A673 (cell line): ENCODE results near the gene BABAM2. TPM values are rescaled to one million over a fixed set of nuclear protein-coding genes. Genes with fewer than 3 reads are reported as not detected.

Source experiments
- BruUV-seq: library from RNA; stranded (reverse); fragments of 400-500 nt; replicated peaks from 2 replicates; lab custom pipeline; 2021; lab: Mats Ljungman, UMichigan
- CTCF ChIA-PET: fragments of 300-600 bp; sonication (Branson Sonifier 250); formaldehyde crosslinking; loops from one replicate; lab custom pipeline; 2022; ENCODE audit warnings: antibody characterized with exemption; lab: Charles Lee
- POLR2A ChIA-PET: fragments of 300-600 bp; sonication (Branson Sonifier 250); formaldehyde crosslinking; loops from one replicate; lab custom pipeline; 2022; ENCODE audit warnings: antibody characterized with exemption; ENCODE audit not compliant: low non-redundant PET; lab: Charles Lee
- DNase-seq: peaks from one replicate; pipeline ENCODE4 v3.0.0-alpha.2; 2015; ENCODE audit warnings: low spot score
- H3K27ac ChIP-seq: fragments of 200-600 bp; sonication (generic); 2 replicates; pipeline ENCODE4 v1.5.1; 2016; ENCODE audit warnings: mixed run types, low read depth, mild to moderate bottlenecking, mixed read lengths, antibody characterized with exemption, low read length; ENCODE audit not compliant: poor library complexity, severe bottlenecking
- H3K27me3 ChIP-seq: fragments of 200-600 bp; sonication (generic); replicated peaks from 2 replicates; pipeline ENCODE4 v1.6.1; 2017; ENCODE audit warnings: mixed run types, low read depth, mild to moderate bottlenecking, mixed read lengths, antibody characterized with exemption, low read length; ENCODE audit not compliant: insufficient read depth, poor library complexity
- H3K36me3 ChIP-seq: fragments of 200-600 bp; sonication (generic); 2 replicates; pipeline ENCODE4 v1.6.1; 2016; ENCODE audit warnings: mixed run types, mild to moderate bottlenecking, mixed read lengths, antibody characterized with exemption, low read length; ENCODE audit not compliant: insufficient read depth, poor library complexity, severe bottlenecking
- H3K4me1 ChIP-seq: fragments of 200-600 bp; sonication (generic); 2 replicates; pipeline ENCODE4 v1.6.1; 2017; ENCODE audit warnings: mixed run types, mild to moderate bottlenecking, mixed read lengths, antibody characterized with exemption, low read length; ENCODE audit not compliant: insufficient read depth, poor library complexity, severe bottlenecking
- H3K4me3 ChIP-seq: fragments of 200-600 bp; sonication (generic); 2 replicates; pipeline ENCODE4 v1.5.1; 2016; ENCODE audit warnings: low read depth, mixed run types, mild to moderate bottlenecking, mixed read lengths, low read length; ENCODE audit not compliant: poor library complexity, severe bottlenecking
- H3K9me3 ChIP-seq: fragments of 200-600 bp; sonication (generic); 2 replicates; pipeline ENCODE4 v1.6.1; 2016; ENCODE audit warnings: mixed run types, low read depth, mild to moderate bottlenecking, mixed read lengths, antibody characterized with exemption, low read length; ENCODE audit not compliant: poor library complexity, severe bottlenecking
- EZH2 ChIP-seq: fragments of 200-600 bp; sonication (generic); IDR thresholded peaks from 2 replicates; pipeline ENCODE4 v1.6.1; 2017; ENCODE audit warnings: borderline replicate concordance, low read depth, mild to moderate bottlenecking, mixed read lengths, antibody characterized with exemption, low read length; ENCODE audit not compliant: poor library complexity, severe bottlenecking
- intact Hi-C: fragments of 100-400 bp; cut with micrococcal nuclease; formaldehyde crosslinking; loops from one replicate; pipeline ENCODE4 v1.10.0; 2022; ENCODE audit not compliant: unreplicated experiment
- total RNA-seq: library from RNA; stranded (reverse); gene quantifications from 2 replicates; pipeline ENCODE4 v1.2.3, GENCODE V29; 2021
- TF ChIP-seq, protein P1 (sequence below): fragments of 300-800, 200-600 bp; sonication (generic); conservative IDR thresholded peaks from 2 replicates; pipeline ENCODE4 v1.5.1; 2017; ENCODE audit warnings: low read depth, mild to moderate bottlenecking, antibody characterized with exemption, low read length, moderate library complexity, mixed read lengths

Gene BABAM2
- total RNA-seq, 1 experiment from 2014 or later, result 21.8 TPM

GRCh38 chr2:28185153-28185552 lies 294.6 kb downstream of the BABAM2 start:
- no peak for DNase-seq
- TF ChIP-seq EZH2, result no peak
- TF ChIP-seq, protein P1, sequence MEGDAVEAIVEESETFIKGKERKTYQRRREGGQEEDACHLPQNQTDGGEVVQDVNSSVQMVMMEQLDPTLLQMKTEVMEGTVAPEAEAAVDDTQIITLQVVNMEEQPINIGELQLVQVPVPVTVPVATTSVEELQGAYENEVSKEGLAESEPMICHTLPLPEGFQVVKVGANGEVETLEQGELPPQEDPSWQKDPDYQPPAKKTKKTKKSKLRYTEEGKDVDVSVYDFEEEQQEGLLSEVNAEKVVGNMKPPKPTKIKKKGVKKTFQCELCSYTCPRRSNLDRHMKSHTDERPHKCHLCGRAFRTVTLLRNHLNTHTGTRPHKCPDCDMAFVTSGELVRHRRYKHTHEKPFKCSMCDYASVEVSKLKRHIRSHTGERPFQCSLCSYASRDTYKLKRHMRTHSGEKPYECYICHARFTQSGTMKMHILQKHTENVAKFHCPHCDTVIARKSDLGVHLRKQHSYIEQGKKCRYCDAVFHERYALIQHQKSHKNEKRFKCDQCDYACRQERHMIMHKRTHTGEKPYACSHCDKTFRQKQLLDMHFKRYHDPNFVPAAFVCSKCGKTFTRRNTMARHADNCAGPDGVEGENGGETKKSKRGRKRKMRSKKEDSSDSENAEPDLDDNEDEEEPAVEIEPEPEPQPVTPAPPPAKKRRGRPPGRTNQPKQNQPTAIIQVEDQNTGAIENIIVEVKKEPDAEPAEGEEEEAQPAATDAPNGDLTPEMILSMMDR, result no peak
- no TSS peak for BruUV-seq
- CTCF ChIA-PET, result no interaction called here
- Histone ChIP-seq H3K27ac (no peak overlapping the region), H3K27me3 (no peaks in the 10 kb centered on the region), H3K9me3 (no peaks in the 10 kb centered on the region), H3K36me3 (no peaks in the 10 kb centered on the region), H3K4me1 (no peaks in the 10 kb centered on the region), H3K4me3 (no peak overlapping the region)
- intact Hi-C loops, result no loop called here
- POLR2A ChIA-PET, result no interaction called here

- DNase-seq, result no peak
- intact Hi-C loops, result no loop called here
- Histone ChIP-seq H3K27ac (no peak overlapping the region), H3K27me3 (no peaks in the 10 kb centered on the region), H3K36me3 (no peaks in the 10 kb centered on the region), H3K4me3 (no peak overlapping the region), H3K9me3 (no peaks in the 10 kb centered on the region), H3K4me1 (no peaks in the 10 kb centered on the region)
- no TSS peak for BruUV-seq
- CTCF ChIA-PET, result no interaction called here
- TF ChIP-seq, protein P1, result no peak
- TF ChIP-seq EZH2, result no peak
- POLR2A ChIA-PET, result interaction anchor here (0.7 kb wide), 1 partner anchor 12 kb away, joined by 3 read pairs; no protein-coding TSS in a partner anchor
Measured at GRCh38 chr2:28185891-28186290, 295.4 kb downstream of the BABAM2 start.

GRCh38 chr2:28187186-28187585 lies 296.7 kb downstream of the BABAM2 start:
- H3K4me3 ChIP-seq, result no peak overlapping the region
- H3K4me1 ChIP-seq, result no peaks in the 10 kb centered on the region
- H3K9me3 ChIP-seq, result no peaks in the 10 kb centered on the region
- H3K27me3 ChIP-seq, result no peaks in the 10 kb centered on the region
- no peaks in the 10 kb centered on the region for H3K36me3 ChIP-seq
- BruUV-seq, result no TSS peak
- DNase-seq, result no peak
- POLR2A ChIA-PET, result no interaction called here
- no peak overlapping the region for H3K27ac ChIP-seq
- intact Hi-C loops, result no loop called here
- TF ChIP-seq, protein P1, result no peak
- no peak for TF ChIP-seq EZH2
- CTCF ChIA-PET, result no interaction called here
